H9 (cell line): ENCODE results near the gene PLXNA1. TPM values are rescaled to one million over a fixed set of nuclear protein-coding genes. Genes with fewer than 3 reads are reported as not detected.

ENCODE experiments used
- DNase-seq: peaks from one replicate; pipeline ENCODE4 v3.0.0-alpha.2; 2017
- H2AFZ ChIP-seq: one replicate; pipeline ENCODE4 v1.6.1; 2013; ENCODE audit warnings: mild to moderate bottlenecking, low read length, control low read depth, moderate library complexity
- H2AK5ac ChIP-seq: 2 replicates; pipeline ENCODE4 v1.6.1; 2013; ENCODE audit warnings: low read length, control low read depth, mixed read lengths; ENCODE audit not compliant: insufficient read length
- H2BK120ac ChIP-seq: one replicate; pipeline ENCODE4 v1.6.1; 2013; ENCODE audit warnings: low read depth, mild to moderate bottlenecking, low read length, control low read depth, inconsistent platforms; ENCODE audit not compliant: poor library complexity, severe bottlenecking
- H2BK12ac ChIP-seq: 2 replicates; pipeline ENCODE4 v1.6.1; 2013; ENCODE audit warnings: low read length, control low read depth, mixed read lengths, low read depth; ENCODE audit not compliant: insufficient read length
- H2BK15ac ChIP-seq: 2 replicates; pipeline ENCODE4 v1.6.1; 2013; ENCODE audit warnings: low read depth, low read length, control low read depth
- H2BK20ac ChIP-seq: one replicate; pipeline ENCODE4 v1.6.1; 2013; ENCODE audit warnings: low read depth, mild to moderate bottlenecking, low read length, control low read depth, inconsistent platforms; ENCODE audit not compliant: poor library complexity, severe bottlenecking
- H2BK5ac ChIP-seq: 2 replicates; pipeline ENCODE4 v1.6.1; 2013; ENCODE audit warnings: low read length, control low read depth, mixed read lengths; ENCODE audit not compliant: insufficient read length
- H3K14ac ChIP-seq: 2 replicates; pipeline ENCODE4 v1.6.1; 2013; ENCODE audit warnings: low read length, control low read depth; ENCODE audit not compliant: insufficient read depth
- H3K18ac ChIP-seq: 2 replicates; pipeline ENCODE4 v1.6.1; 2013; ENCODE audit warnings: low read depth, mild to moderate bottlenecking, mixed read lengths, low read length, control low read depth; ENCODE audit not compliant: insufficient read length
- H3K23ac ChIP-seq: 2 replicates; pipeline ENCODE4 v1.6.1; 2013; ENCODE audit warnings: low read length, control low read depth, mixed read lengths, low read depth; ENCODE audit not compliant: insufficient read length
- H3K23me2 ChIP-seq: 2 replicates; pipeline ENCODE4 v1.6.1; 2013; ENCODE audit warnings: low read depth, mild to moderate bottlenecking, mixed read lengths, low read length, control low read depth; ENCODE audit not compliant: insufficient read length, poor library complexity, severe bottlenecking
- H3K27ac ChIP-seq: 2 replicates; pipeline ENCODE4 v1.5.1; 2013; ENCODE audit warnings: low read length, control low read depth, mixed read lengths, low read depth; ENCODE audit not compliant: insufficient read length
- H3K27me3 ChIP-seq: 2 replicates; pipeline ENCODE4 v1.6.1; 2013; ENCODE audit warnings: low read length, control low read depth, inconsistent platforms; ENCODE audit not compliant: insufficient read depth
- H3K4ac ChIP-seq: 2 replicates; pipeline ENCODE4 v1.6.1; 2013; ENCODE audit warnings: low read depth, mild to moderate bottlenecking, control low read depth, inconsistent platforms, low read length, moderate library complexity
- H3K4me1 ChIP-seq: 2 replicates; pipeline ENCODE4 v1.6.1; 2013; ENCODE audit warnings: low read length, control low read depth, inconsistent platforms; ENCODE audit not compliant: insufficient read depth
- H3K4me2 ChIP-seq: 2 replicates; pipeline ENCODE4 v1.6.1; 2013; ENCODE audit warnings: low read length, control low read depth, mixed read lengths; ENCODE audit not compliant: insufficient read length, insufficient read depth
- H3K56ac ChIP-seq: 2 replicates; pipeline ENCODE4 v1.6.1; 2013; ENCODE audit warnings: low read depth, mild to moderate bottlenecking, mixed read lengths, low read length, control low read depth; ENCODE audit not compliant: insufficient read length
- H3K79me1 ChIP-seq: 2 replicates; pipeline ENCODE4 v1.6.1; 2013; ENCODE audit warnings: low read depth, mild to moderate bottlenecking, moderate library complexity, low read length, control low read depth, inconsistent platforms; ENCODE audit not compliant: insufficient read depth, poor library complexity, severe bottlenecking
- H3K79me2 ChIP-seq: 2 replicates; pipeline ENCODE4 v1.6.1; 2013; ENCODE audit warnings: low read length, control low read depth, inconsistent platforms; ENCODE audit not compliant: insufficient read depth
- H3K9ac ChIP-seq: 2 replicates; pipeline ENCODE4 v1.6.1; 2013; ENCODE audit warnings: low read length, control low read depth, mixed read lengths; ENCODE audit not compliant: insufficient read length; ENCODE audit errors: extremely low read depth
- H3K9me3 ChIP-seq: one replicate; pipeline ENCODE4 v1.6.1; 2013; ENCODE audit warnings: low read depth, low read length, inconsistent platforms; ENCODE audit not compliant: control insufficient read depth
- H3T11ph ChIP-seq: one replicate; pipeline ENCODE4 v1.6.1; 2013; ENCODE audit warnings: mild to moderate bottlenecking, low read length, control low read depth, inconsistent platforms
- H4K20me1 ChIP-seq: one replicate; pipeline ENCODE4 v1.6.1; 2013; ENCODE audit not compliant: control insufficient read depth, insufficient read length, insufficient read depth
- H4K5ac ChIP-seq: 2 replicates; pipeline ENCODE4 v1.6.1; 2013; ENCODE audit warnings: low read depth, mild to moderate bottlenecking, mixed read lengths, low read length, control low read depth; ENCODE audit not compliant: insufficient read length
- H4K8ac ChIP-seq: replicated peaks from 2 replicates; pipeline ENCODE4 v1.6.1; 2013; ENCODE audit warnings: low read length, control low read depth, mixed read lengths, low read depth; ENCODE audit not compliant: insufficient read length
- H4K91ac ChIP-seq: 2 replicates; pipeline ENCODE4 v1.6.1; 2013; ENCODE audit warnings: low read depth, mild to moderate bottlenecking, moderate library complexity, mixed read lengths, low read length, control low read depth; ENCODE audit not compliant: insufficient read length
- H3K27ac Mint-ChIP-seq, 3 experiments: 2 replicates in 2 of 3; 3 replicates in 1 of 3; pipeline ENCODE4 v1.8.0; 2020 to 2021; ENCODE audit warnings: mixed read lengths in 3 of 3, mild to moderate bottlenecking in 1 of 3, moderate library complexity in 1 of 3
- H3K27me3 Mint-ChIP-seq: 2 replicates; pipeline ENCODE4 v1.8.0; 2021; ENCODE audit warnings: low read depth, mild to moderate bottlenecking, moderate library complexity, mixed read lengths
- H3K36me3 Mint-ChIP-seq, 3 experiments: 2 replicates in 2 of 3; 3 replicates in 1 of 3; pipeline ENCODE4 v1.8.0; 2020 to 2021; ENCODE audit warnings: low read depth in 3 of 3, mixed read lengths in 3 of 3; ENCODE audit not compliant: insufficient read depth in 1 of 3
- H3K4me1 Mint-ChIP-seq, 2 experiments: 2 replicates each; pipeline ENCODE4 v1.8.0; 2020; ENCODE audit warnings: mixed read lengths in 2 of 2
- H3K4me3 Mint-ChIP-seq, 2 experiments: 2 replicates in 1 of 2; 3 replicates in 1 of 2; pipeline ENCODE4 v1.8.0; 2020 to 2021; ENCODE audit warnings: mild to moderate bottlenecking in 2 of 2, mixed read lengths in 2 of 2, moderate library complexity in 1 of 2
- H3K9me3 Mint-ChIP-seq, 2 experiments: 2 replicates in 1 of 2; 3 replicates in 1 of 2; pipeline ENCODE4 v1.8.0; 2020; ENCODE audit warnings: mild to moderate bottlenecking in 2 of 2, mixed read lengths in 2 of 2, moderate library complexity in 1 of 2
- CTCF ChIP-seq: fragments of 200-600 bp; sonication (generic); conservative IDR thresholded peaks from 3 replicates; pipeline ENCODE4 v1.8.0; 2021; ENCODE audit warnings: antibody characterized with exemption, mild to moderate bottlenecking
- WGBS: extraction: QIAGEN DNeasy Blood & Tissue Kit; methylation state at CpG from one replicate; pipeline ENCODE4 v1.1.7; 2013; ENCODE audit warnings: missing lambda C conversion rate, low lambda C conversion rate, mixed read lengths; ENCODE audit not compliant: insufficient read length; ENCODE audit errors: extremely low coverage; 5-methylcytosine and 5-hydroxymethylcytosine counted together
- total RNA-seq: library from RNA; stranded (reverse); gene quantifications from 2 replicates; pipeline ENCODE4 v1.2.1, GENCODE V29; 2021

The PLXNA1 gene
- total RNA-seq, 1 experiment from 2014 or later: 42.1 TPM

- no peaks in the 10 kb centered on the region for H4K20me1 ChIP-seq
- no peak overlapping the region for H2BK12ac ChIP-seq
- H3K9ac ChIP-seq: no peak overlapping the region
- Mint-ChIP-seq H3K36me3 (no peaks in the 10 kb centered on the region; a peak in 1 of 7 replicates), H3K9me3 (no peaks in the 10 kb centered on the region), H3K4me1 (peaks cover 0 to 2% of the 10 kb centered on the region in 2 experiments; a peak in 2 of 4 replicates), H3K27ac (no peak overlapping the region), H3K27me3 (no peaks in the 10 kb centered on the region), H3K4me3 (no peak overlapping the region)
- no peak overlapping the region for H2BK120ac ChIP-seq
- H2BK15ac ChIP-seq: no peak overlapping the region
- H3K9me3 ChIP-seq: no peaks in the 10 kb centered on the region
- H3K79me2 ChIP-seq: no peaks in the 10 kb centered on the region
- no peaks in the 10 kb centered on the region for H3K4me1 ChIP-seq
- no peaks in the 10 kb centered on the region for H3K79me1 ChIP-seq
- WGBS: no CpG with 5 or more reads among the region's 4 CpGs
- H3K27me3 ChIP-seq: no peaks in the 10 kb centered on the region
- H4K91ac ChIP-seq: no peak overlapping the region
- TF ChIP-seq CTCF: peak; percentile 46
- H3K14ac ChIP-seq: no peak overlapping the region
- no peak overlapping the region for H4K5ac ChIP-seq
- no peak overlapping the region for H3K56ac ChIP-seq
- H3K4ac ChIP-seq: no peak overlapping the region
- no peak overlapping the region for H4K8ac ChIP-seq
- no peak overlapping the region for H3K23ac ChIP-seq
- DNase-seq: no peak
- H3K18ac ChIP-seq: no peak overlapping the region
- H3T11ph ChIP-seq: no peak overlapping the region
- H2BK20ac ChIP-seq: no peak overlapping the region
- no peak overlapping the region for H3K27ac ChIP-seq
- no peak overlapping the region for H2AFZ ChIP-seq
- H2BK5ac ChIP-seq: no peak overlapping the region
- no peaks in the 10 kb centered on the region for H3K23me2 ChIP-seq
- H3K4me2 ChIP-seq: no peak overlapping the region
- no peak overlapping the region for H2AK5ac ChIP-seq
Observed at GRCh38 chr3:126939338-126939718, 43.6 kb upstream of the PLXNA1 start.
